HL-60 (cell line): Measurements from ENCODE around the gene SIDT2.
A peak's percentile ranks its signal among the peaks of the same experiment; 100 is the strongest.

Source experiments
- DNase-seq, 2 experiments: peaks; one replicate each; pipeline ENCODE4 v3.0.0-alpha.2; 2010 to 2020; ENCODE audit warnings: low read depth in 1 of 2, low spot score in 1 of 2
- H3K27ac ChIP-seq: fragments of 250-450 bp; sonication (Bioruptor Pico); replicated peaks from 2 replicates; pipeline ENCODE4 v1.5.1; 2020; ENCODE audit warnings: mild to moderate bottlenecking, moderate library complexity
- H3K27me3 ChIP-seq: fragments of 250-450 bp; sonication (Bioruptor Pico); 2 replicates; pipeline ENCODE4 v1.5.1; 2021; ENCODE audit warnings: mild to moderate bottlenecking, moderate library complexity; ENCODE audit not compliant: insufficient read depth, poor library complexity, severe bottlenecking
- H3K4me3 ChIP-seq: replicated peaks from 2 replicates; pipeline ENCODE4 v1.5.1; 2011; ENCODE audit warnings: mild to moderate bottlenecking, control low read depth, low read length; ENCODE audit not compliant: insufficient read depth
- CTCF ChIP-seq: IDR thresholded peaks from one replicate; pipeline ENCODE4 v1.5.1; 2011; ENCODE audit warnings: low read length, control low read depth, inconsistent platforms; ENCODE audit not compliant: insufficient read depth
- GABPA ChIP-seq: IDR thresholded peaks from 2 replicates; pipeline ENCODE4 v1.6.1; 2012; ENCODE audit warnings: low read depth
- POLR2AphosphoS5 ChIP-seq: IDR thresholded peaks from 2 replicates; pipeline ENCODE4 v1.6.1; 2012; ENCODE audit warnings: low read depth
- REST ChIP-seq: IDR thresholded peaks from 2 replicates; pipeline ENCODE4 v1.6.1; 2012; ENCODE audit warnings: low read depth; ENCODE audit not compliant: insufficient replicate concordance
- SPI1 ChIP-seq: IDR thresholded peaks from 2 replicates; pipeline ENCODE4 v1.6.1; 2012; ENCODE audit warnings: low read depth, mild to moderate bottlenecking, borderline replicate concordance

SIDT2 gene

GRCh38 chr11:117143390-117143789 lies 35.2 kb upstream of the SIDT2 start:
- H3K4me3 ChIP-seq = peak overlapping the region; percentile 83
- TF ChIP-seq SPI1 (no peak), CTCF (no peak)
- peak in 1 of 2 experiments; percentile 37 for DNase-seq
- no peaks in the 10 kb centered on the region for H3K27me3 ChIP-seq
- peak overlapping the region; percentile 95 for H3K27ac ChIP-seq

- TF ChIP-seq GABPA (peak; percentile 92), CTCF (no peak), SPI1 (peak; percentile 59; the same call in 1 of the 2 replicates), POLR2AphosphoS5 (peak; percentile 93), REST (peak; percentile 50)
- peak; percentile 95 to 97 for DNase-seq
- H3K27ac ChIP-seq = peak within 1 kb of the TSS; percentile 95
- no peaks in the 10 kb centered on the region for H3K27me3 ChIP-seq
- H3K4me3 ChIP-seq = peak within 1 kb of the TSS; percentile 83
Measured at GRCh38 chr11:117143871-117144476, 34.6 kb upstream of the SIDT2 start, which contains the start of gene PAFAH1B2. PAFAH1B2 (plus strand) TSS chr11:117144287; CDS start chr11:117152448, 8,161 bp downstream.

- peak; percentile 5 for TF ChIP-seq REST
- no peak for TF ChIP-seq GABPA
- TF ChIP-seq SPI1 = no peak; the same call in 1 of the 2 replicates
- no peak for TF ChIP-seq POLR2AphosphoS5
- no peak for TF ChIP-seq CTCF
Measured at GRCh38 chr11:117144477-117145392, 33.8 kb upstream of the SIDT2 start.

More at GRCh38 chr11:117144477-117145392, 33.8 kb upstream of the SIDT2 start:
- peak; percentile 57 to 89 for DNase-seq
- Histone ChIP-seq H3K4me3 (peak overlapping the region; percentile 83), H3K27me3 (no peaks in the 10 kb centered on the region), H3K27ac (peak overlapping the region; percentile 95)
